HEK293 (cell line): ENCODE results near the gene TMIGD1.

Experiments used
- ZBTB8A ChIP-seq: fragments of 450-650 bp; formaldehyde crosslinking; IDR thresholded peaks from 2 replicates; pipeline ENCODE4 v1.5.1; 2016; ENCODE audit warnings: missing biosample characterization, missing genetic modification characterization
- ZEB2 ChIP-seq: fragments of 450-650 bp; formaldehyde crosslinking; IDR thresholded peaks from 2 replicates; pipeline ENCODE4 v1.5.1; 2016; ENCODE audit warnings: missing biosample characterization, missing genetic modification characterization
- ZNF132 ChIP-seq: fragments of 450-650 bp; formaldehyde crosslinking; IDR thresholded peaks from 2 replicates; pipeline ENCODE4 v1.5.1; 2017; ENCODE audit warnings: missing biosample characterization, missing genetic modification characterization, borderline replicate concordance
- ZNF792 ChIP-seq: fragments of 450-650 bp; formaldehyde crosslinking; IDR thresholded peaks from 2 replicates; pipeline ENCODE4 v1.5.1; 2016; ENCODE audit warnings: missing biosample characterization, missing genetic modification characterization
- TF ChIP-seq, protein P1 (sequence below): fragments of 450-650 bp; formaldehyde crosslinking; IDR thresholded peaks from 2 replicates; pipeline ENCODE4 v1.5.1; 2016; ENCODE audit warnings: missing biosample characterization, missing genetic modification characterization
- TF ChIP-seq, protein P2 (sequence below): fragments of 450-650 bp; formaldehyde crosslinking; IDR thresholded peaks from 2 replicates; pipeline ENCODE4 v1.5.1; 2016; ENCODE audit warnings: missing biosample characterization, missing genetic modification characterization

DNA sequence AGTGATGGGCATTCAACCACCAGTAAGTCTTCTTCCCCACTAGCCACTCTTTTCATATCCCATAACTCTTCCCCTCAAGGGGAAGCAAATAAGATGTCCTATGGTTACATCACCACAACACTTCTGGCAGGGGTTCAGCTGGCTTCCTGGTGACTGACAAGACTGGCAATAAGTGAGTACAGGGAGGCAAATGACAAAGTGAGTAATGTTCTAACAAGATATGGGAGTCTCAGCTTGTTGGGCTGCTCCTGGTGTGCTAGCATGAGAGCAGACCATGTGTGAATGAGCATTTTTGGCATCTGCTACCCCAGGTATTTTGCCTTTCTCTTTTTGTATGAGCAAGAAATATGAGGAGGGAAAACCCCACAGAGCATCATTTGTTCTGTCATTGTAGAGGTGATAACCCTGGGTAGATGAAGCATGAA is 9.9 kb downstream of the TMIGD1 start:
- TF ChIP-seq ZEB2 (tag by site-specific recombination) (0 out of 2 replicates have a peak, but pooled peaks have one; percentile 69), ZNF132 (tag by site-specific recombination) (no peak), ZBTB8A (no peak), ZNF792 (tag by site-specific recombination) (no peak)
- TF ChIP-seq, protein P1, sequence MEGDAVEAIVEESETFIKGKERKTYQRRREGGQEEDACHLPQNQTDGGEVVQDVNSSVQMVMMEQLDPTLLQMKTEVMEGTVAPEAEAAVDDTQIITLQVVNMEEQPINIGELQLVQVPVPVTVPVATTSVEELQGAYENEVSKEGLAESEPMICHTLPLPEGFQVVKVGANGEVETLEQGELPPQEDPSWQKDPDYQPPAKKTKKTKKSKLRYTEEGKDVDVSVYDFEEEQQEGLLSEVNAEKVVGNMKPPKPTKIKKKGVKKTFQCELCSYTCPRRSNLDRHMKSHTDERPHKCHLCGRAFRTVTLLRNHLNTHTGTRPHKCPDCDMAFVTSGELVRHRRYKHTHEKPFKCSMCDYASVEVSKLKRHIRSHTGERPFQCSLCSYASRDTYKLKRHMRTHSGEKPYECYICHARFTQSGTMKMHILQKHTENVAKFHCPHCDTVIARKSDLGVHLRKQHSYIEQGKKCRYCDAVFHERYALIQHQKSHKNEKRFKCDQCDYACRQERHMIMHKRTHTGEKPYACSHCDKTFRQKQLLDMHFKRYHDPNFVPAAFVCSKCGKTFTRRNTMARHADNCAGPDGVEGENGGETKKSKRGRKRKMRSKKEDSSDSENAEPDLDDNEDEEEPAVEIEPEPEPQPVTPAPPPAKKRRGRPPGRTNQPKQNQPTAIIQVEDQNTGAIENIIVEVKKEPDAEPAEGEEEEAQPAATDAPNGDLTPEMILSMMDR (tag by site-specific recombination), result no peak
- TF ChIP-seq, protein P2, sequence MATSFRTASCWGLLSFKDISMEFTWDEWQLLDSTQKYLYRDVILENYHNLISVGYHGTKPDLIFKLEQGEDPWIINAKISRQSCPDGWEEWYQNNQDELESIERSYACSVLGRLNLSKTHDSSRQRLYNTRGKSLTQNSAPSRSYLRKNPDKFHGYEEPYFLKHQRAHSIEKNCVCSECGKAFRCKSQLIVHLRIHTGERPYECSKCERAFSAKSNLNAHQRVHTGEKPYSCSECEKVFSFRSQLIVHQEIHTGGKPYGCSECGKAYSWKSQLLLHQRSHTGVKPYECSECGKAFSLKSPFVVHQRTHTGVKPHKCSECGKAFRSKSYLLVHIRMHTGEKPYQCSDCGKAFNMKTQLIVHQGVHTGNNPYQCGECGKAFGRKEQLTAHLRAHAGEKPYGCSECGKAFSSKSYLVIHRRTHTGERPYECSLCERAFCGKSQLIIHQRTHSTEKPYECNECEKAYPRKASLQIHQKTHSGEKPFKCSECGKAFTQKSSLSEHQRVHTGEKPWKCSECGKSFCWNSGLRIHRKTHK (tag by site-specific recombination), result no peak
